Dedifferentiated amniotic fluid mesenchymal stem cell (primary cell): ENCODE data around the gene BANK1.
A peak's percentile ranks its signal among the peaks of the same experiment; 100 is the strongest.

ENCODE experiments used
- DNase-seq: peaks from one replicate; pipeline ENCODE4 v3.0.0-alpha.2; 2016; ENCODE audit errors: extremely low spot score

The BANK1 gene

GRCh38 chr4:101813604-101814003 is 23.1 kb downstream of the BANK1 start:
- no peak for DNase-seq

- peak; percentile 26 for DNase-seq
These were observed 27.8 kb downstream of the BANK1 start for GRCh38 chr4:101818362-101818761.

DNA sequence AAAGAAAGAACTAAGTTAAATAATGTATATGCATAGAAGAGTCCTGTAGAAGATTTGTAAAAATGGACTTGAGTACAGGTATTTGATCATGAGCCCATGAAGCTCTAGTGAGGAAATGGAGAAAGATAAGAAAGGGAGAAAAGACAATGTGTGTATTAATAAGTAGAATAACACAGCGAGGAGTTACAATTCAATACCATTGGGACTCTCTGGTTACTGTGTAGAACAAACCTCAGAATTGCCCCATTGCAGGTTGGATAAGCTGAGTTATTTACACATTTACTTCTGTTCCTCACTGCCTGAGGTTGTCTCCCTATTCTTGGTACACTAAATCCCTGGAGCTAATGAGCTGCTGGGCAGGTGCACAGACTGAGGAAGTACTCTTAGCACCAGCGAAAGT is 33.3 kb downstream of the BANK1 start:
- DNase-seq: no peak

DNA sequence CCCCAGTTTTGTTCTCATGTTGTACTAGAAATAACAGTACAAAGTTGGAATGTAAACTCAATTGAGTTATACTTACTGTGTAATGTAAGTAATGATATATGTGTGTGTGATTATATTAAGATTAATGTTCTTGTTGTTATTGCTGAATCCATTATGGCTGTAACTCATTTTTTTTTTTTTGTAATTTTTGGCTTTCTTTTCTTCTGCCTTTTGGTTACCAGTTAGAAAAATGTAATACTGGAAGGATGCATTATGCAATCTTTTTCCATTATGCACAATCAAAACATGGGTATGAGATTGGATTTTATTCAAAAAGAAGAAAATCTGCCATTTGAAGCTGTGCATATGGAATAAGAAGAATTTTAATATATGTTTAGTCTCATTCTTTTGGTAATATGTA is 34.0 kb downstream of the BANK1 start:
- peak; percentile 38 for DNase-seq

DNA sequence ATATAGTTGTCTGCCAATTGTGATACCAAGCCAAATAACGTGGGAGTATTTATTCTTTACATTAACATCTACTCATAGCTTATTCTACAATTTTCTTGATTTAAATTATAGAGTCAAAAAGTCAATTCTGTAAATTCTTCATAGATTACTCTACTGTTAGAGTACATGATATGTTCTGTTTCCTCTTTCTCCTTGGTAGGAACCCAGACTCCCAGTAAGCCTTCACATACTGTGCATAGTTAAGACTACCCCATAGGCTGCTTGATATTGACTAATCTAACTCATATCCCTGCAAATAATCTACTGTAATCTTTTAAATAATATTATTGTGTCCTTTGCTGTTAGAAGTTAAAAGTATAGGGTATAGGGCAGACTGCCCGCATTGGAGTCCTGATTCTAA is 35.4 kb downstream of the BANK1 start:
- DNase-seq: no peak

DNA sequence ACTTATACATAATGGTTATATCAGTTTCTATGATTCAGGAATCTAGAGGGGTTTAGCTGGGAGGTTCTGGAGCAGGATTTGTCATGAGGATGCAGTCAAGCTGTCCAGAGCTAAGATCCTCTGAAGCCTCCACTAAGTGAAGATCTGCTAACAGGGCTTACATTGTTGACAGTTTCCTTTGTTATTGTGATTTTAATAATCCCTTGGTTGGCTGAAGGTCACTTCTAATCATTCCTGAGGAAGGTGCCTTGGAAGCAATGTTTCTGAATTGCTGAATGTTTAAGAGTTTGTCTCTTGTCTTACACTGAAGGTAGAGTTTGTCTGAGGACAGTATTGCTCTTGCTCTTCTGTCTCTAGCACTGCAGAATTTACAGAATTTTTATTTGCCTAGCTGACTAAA is 41.3 kb downstream of the BANK1 start:
- no peak for DNase-seq

DNA sequence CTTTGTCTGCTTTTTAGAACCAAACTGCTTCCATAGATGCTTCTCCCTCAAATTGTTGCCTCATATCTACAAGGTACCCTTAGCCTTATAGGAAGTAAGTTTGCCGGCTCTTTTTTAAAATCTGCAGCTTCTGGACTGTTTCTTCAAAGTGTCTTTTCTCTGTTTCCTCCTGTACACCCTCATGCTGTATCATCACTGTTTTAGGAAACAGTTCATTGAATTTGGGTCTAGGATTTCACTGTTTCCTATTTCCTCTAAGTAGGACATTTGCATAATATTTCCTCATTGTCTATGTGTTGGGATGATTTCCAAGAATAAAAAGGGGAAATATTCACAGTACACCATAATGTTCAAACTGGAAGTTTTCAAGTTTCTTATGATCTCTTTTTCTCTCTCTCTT is 43.0 kb downstream of the BANK1 start:
- no peak for DNase-seq

DNA sequence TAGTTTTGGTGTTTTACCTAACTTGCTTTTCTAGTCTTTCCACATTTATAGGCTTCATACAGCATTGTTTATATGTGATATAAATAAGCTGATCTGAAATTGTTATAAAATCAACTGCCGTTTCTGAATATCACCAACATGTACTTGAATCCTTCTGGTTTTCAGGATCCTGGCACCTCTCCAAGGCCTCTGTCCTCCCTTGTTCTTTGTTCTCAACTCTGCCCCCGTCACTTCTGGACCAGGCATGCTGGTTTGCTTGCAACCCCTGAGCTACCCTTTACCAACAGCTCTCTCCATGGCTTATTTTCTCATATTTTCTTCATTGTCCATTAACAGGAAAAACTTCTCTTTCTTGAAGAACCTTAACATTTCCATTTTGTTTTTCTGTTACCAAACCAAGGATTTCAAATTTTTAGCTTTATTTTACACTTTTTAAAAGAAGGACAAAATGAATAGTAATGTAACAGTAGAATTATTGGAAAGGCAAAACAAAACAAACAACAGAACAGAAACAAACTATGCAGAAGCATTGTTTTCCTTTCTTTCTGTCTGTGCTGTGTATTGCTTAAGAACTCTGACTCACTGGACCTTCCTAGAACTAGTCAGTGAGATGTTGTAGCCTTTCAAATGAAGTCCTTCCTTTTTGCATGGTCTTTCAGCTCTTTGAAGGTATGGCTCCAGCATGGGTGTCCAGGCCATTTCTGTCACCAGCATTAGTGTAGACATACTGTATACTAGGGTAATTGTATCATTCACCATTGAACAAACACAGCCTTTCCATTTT is 44.8 kb downstream of the BANK1 start:
- DNase-seq: peak; percentile 55

GRCh38 chr4:101843054-101843453 is 52.5 kb downstream of the BANK1 start:
- no peak for DNase-seq

GRCh38 chr4:101846550-101846949 is 56.0 kb downstream of the BANK1 start:
- no peak for DNase-seq

DNA sequence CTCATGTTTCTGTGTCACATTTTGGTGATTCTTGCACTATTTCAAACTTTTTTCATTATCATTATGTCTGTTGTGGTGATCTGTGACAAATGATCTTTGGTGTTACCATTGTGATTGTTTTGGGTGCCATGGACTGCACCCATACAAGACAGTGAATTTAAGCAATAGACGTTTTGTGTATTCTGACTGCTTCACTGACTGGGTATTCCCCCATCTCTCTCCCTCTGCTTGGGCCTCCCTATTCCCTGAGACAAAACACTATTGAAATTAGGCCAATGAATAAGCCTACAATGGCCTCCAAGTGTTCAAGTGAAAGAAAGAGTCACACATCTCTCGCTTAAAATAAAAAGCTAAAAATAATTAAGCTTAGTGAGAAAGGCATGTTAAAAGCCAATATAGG is 60.2 kb downstream of the BANK1 start:
- DNase-seq: no peak

DNA sequence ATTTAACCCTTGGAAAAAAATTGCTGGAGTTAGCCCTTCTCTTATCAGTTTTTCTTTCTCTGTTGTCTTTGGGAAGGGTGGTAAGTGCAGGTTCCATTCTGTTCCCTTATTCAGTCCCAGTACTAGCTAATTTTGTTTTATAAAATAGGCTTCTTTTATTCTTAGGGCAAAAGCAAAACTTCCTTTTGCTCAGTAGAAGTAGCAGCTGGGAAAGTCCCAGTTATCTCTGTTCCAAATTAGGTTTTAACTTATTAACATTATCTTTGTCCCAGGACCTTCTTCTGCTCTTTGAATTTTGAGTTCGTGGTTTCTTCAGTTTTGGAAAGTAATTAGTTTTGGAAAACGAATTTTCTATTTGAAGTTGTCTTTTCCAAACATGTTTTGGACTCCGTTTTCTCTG is 61.1 kb downstream of the BANK1 start:
- no peak for DNase-seq

GRCh38 chr4:101853028-101853427 is 62.5 kb downstream of the BANK1 start:
- no peak for DNase-seq

- DNase-seq: no peak
These were observed 63.2 kb downstream of the BANK1 start for GRCh38 chr4:101853691-101854090.

DNA sequence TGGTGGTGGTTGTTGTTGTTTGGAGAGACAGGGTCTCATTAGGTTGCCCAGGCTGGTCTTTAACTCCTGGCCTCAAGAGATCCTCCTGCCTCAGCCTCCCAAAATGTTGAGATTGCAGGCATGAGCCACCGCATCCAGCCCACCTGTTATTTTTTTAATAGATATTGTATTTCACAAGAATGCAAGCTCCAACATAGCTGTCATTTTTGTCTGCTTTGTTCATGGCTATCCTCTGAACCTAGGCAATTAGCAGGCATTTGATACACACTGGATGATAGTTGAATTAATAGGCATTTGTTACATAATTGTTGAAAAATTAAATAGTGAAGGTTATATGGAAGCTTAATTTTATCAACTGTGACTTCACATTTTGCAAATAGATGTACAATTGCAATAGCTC is 64.7 kb downstream of the BANK1 start:
- no peak for DNase-seq

DNA sequence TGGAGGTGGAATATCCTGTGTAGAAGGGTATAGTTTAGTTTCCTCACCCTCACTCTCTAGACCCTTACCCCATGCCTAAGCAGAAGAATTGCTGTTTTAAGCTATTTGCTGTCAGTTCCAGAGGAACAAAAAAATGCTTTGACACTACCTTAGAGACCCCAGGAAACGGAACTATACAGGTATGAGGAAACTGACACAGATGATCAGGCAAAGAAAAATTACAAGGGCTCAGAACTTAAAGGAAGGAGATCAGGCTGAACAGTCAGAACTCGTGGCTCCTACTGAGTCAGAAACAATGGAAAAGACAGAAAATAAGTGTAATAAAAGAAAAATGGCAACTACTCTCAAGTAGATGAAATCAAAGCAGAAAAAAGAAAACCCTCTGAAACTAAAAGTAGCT is 65.6 kb downstream of the BANK1 start:
- no peak for DNase-seq

DNA sequence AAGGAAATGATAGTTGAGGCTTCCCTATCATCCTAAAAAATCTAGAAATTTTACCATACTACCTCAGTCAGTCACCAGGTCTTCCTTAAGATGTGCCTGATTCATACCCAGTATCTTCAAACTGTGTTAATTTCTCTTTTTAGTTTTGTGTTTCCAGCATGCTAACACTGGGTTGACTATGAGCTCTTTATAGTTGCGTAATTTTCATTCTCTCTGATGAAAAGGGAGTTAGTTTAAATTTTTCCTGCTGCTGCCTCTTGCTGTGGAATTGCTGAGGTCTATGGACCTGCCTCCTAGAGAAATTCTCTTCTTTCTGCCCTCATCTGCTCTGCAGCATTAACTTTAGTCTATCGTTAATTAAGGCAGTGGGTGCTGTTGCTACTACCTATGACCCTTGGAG is 66.6 kb downstream of the BANK1 start:
- no peak for DNase-seq

- DNase-seq: no peak
These were observed 68.1 kb downstream of the BANK1 start for GRCh38 chr4:101858641-101859040.

DNA sequence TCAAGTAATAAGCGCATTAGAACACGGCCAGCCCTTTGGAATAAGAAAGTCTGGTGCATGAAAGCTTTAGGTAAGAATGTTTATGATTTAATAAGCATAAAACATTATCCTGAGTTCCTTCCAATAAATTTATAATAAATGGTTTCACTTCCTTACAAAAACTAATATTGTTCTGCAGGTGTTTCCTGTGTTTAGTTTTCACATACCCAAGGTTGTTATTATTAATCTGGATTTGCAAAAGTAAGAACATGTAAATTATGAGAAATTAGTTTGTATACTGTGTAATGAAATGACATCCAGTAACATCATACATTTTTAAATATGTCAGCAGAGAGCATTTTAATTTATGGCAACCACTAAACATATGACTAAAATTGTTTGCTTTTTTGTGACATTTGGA is 72.1 kb downstream of the BANK1 start:
- DNase-seq: no peak

- DNase-seq: no peak
These were observed 74.1 kb downstream of the BANK1 start for GRCh38 chr4:101864660-101865059.

DNA sequence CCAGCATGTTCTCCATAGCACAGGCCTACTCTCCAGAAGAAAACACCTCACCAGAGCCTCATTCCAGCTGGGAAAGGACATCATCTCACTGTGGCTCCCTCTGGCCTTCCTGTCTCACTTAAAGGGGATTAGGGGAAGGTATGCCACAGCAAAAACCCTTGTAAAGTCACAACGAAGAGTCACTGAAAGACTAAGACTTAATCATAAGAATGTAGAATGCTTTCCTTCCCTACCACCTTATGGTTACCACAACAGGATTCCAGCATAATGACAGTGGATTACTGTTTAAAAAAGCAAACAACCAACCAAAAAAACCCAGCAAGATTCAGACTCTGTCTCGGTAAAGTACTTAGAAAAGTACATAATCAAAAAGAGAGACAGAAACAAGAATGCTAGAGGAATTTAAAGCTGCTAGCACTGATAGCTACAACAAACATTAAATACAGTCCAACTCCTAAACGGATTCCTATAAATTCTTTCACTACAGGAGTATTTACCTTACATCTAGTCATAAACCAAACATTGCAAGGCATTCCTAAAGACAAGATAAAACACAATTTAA is 75.1 kb downstream of the BANK1 start:
- peak; percentile 30 for DNase-seq

DNA sequence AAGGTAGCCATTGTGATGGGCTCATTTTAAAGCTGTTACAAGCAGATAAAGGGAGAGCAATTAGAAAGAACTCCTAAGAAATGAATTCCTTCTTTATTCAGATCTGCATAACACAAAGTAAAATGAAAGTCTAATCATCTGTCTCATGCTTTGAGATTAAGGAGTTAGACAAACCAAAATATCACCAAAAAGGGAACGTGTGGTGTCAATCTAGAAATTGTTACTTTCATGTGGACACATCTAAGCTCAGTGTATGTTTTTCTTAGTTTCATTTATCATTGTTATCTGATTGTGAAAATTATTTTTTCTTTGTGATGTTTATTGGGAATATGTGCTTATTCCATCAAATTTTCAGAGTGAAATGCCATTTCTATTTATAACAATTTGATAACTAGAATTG is 80.3 kb downstream of the BANK1 start:
- no peak for DNase-seq

GRCh38 chr4:101871962-101872676 is 81.6 kb downstream of the BANK1 start:
- DNase-seq: no peak
